MG63 (cell line): ENCODE measurements around the gene IPO9. TPM values are rescaled to one million over a fixed set of nuclear protein-coding genes. Genes with fewer than 3 reads are reported as not detected.

Source experiments
- total RNA-seq: library from RNA; depleted of rRNA; stranded (reverse); fragments of >200 nt; shearing (Covaris generic); gene quantifications from 2 replicates; pipeline ENCODE4 v1.2.3, GENCODE V29; 2014; ENCODE audit warnings: low replicate concordance; rRNA removed

IPO9 gene
- total RNA-seq, 1 experiment from 2014 or later = 23.8 TPM

Other genes starting within 250 kb of the IPO9 start
- gene SHISA4, start 59.7 kb downstream of the IPO9 start, total RNA-seq = 13.6 and 28.8 TPM in 2 replicates
- 0.03 TPM in 1 of 2 replicates, not detected in the other for gene LMOD1, start 117.4 kb downstream of the IPO9 start, total RNA-seq
- 97.0 and 105 TPM in 2 replicates for gene TIMM17A, start 126.3 kb downstream of the IPO9 start, total RNA-seq
- gene RNPEP, start 153.5 kb downstream of the IPO9 start, total RNA-seq = 112 and 135 TPM in 2 replicates
- not detected in 2 replicates for gene ELF3, start 181.4 kb downstream of the IPO9 start, total RNA-seq